Gastroesophageal sphincter (tissue), 2 donors: ENCODE results near the gene FADS6.

ENCODE experiments used
- EP300 ChIP-seq: sonication (generic); formaldehyde crosslinking; IDR thresholded peaks from one replicate; pipeline ENCODE4 v1.6.1; 2017; ENCODE audit warnings: antibody characterized with exemption, mild to moderate bottlenecking
- POLR2AphosphoS5 ChIP-seq: sonication (generic); formaldehyde crosslinking; IDR thresholded peaks from one replicate; pipeline ENCODE4 v1.6.1; 2017; ENCODE audit warnings: antibody characterized with exemption

DNA sequence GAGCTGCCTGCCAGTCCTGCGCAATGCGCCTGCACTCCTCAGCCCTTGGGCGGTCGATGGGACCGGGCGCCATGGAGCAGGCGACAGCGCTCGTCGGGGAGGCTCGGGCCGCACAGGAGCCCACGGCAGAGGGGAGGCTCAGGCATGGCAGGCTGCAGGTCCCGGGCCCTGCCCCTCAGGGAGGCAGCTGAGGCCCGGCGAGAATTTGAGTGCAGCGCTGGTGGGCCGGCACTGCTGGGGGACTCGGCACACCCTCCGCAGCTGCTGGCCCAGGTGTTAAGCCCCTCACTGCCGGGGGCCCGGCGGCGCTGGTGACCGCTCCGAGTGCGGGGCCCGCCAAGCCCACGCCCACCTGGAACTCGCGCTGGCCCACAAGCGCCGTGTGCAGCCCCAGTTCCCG, 13.6 kb upstream of the FADS6 start:
- TF ChIP-seq EP300 (no peak), POLR2AphosphoS5 (no peak)
